Measurements from ENCODE around the gene NUP93.

NUP93 gene

DNA sequence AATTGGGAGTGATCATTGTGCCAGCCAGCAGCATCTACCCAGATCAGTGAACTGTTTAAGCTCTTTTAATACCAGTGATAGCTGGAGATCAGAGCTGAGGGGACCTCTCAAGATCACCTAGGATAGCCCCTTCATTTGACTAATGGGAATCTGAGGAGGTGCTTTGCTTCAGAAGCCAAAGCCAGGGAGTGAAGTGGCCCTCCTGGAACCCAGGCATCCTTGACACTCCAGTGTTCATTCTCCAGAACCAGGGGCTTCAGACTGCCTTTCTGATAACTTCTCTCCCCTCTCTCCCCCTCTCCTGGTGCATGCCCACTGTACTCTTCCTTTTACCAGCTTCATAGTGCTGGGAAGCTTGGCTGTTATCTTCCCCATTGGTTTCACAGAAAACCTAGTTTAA lies 87.1 kb downstream of the NUP93 start:
- DNase-seq (ENCODE audit: low read depth in 2 of 2), result no peak

DNA sequence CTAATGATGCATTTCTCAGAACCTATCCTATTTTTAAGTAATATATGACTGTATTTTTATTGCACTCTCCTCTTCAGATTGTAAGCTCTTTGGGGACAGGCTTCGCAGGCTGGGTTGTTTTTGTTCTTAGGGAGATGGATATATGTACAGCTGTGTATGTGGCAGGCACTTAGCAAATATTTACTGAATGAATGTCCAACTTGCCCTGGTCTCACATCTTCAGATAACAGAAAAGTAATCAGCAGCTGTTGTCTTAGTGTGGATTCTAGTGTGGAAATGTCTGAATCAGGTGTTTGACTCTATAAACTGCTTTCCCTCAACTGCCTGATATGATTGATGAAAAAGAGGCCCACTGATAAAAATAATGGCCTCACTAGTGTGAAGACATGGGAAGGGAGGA lies 88.0 kb downstream of the NUP93 start:
- DNase-seq (ENCODE audit: low read depth in 2 of 2), result no peak

DNA sequence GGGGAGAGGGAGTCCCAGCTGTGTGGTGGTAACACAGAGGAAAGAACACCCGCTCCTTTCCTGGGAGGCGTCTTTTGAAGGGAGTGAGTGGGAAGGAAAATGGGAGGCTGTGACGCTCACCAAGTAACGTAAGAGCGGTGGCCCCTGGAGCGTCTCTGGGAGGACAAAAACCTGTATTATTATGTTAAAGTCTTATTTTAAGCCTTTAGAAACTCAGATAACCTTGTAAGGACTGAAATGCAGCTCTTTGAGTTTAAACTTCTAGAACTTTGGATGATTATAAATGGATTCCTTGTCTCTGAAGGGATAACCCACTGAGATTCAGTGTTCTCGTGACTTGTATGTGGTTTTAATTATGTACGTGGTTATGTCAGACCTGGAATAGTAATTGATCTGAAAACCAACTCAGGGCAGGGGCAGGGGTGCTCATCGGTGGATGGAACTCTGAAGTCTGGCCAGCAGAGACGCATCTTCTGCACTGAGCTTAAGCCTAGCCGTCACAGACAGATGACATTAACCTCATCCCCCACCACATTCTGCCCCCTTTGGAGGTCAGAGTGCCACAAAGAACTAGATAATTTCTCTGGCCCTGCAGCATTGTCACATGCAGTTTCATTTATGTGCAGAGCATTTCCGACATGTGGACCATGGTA lies 93.3 kb downstream of the NUP93 start:
- DNase-seq (ENCODE audit: low read depth in 2 of 2), result no peak

DNA sequence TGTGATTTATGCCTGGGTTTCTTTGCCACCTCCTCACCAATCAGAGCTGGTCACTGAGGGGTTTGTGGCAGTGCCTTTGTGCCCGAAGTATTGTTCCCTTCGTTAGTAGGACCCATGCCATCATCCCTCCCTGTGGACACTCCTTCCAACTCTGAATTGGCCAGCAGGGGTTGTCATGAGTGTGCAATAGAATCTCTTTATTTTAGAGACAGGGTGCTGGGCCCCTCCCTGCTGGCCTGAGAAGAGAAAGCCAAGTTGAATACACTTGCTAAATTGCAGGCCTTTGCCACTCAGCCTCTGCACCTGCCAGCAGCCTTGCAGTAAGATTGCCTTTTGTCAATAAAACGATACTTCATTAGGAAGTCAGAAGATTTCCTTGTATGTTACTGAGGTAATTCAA lies 94.4 kb downstream of the NUP93 start:
- DNase-seq (ENCODE audit: low read depth in 2 of 2), result no peak

DNA sequence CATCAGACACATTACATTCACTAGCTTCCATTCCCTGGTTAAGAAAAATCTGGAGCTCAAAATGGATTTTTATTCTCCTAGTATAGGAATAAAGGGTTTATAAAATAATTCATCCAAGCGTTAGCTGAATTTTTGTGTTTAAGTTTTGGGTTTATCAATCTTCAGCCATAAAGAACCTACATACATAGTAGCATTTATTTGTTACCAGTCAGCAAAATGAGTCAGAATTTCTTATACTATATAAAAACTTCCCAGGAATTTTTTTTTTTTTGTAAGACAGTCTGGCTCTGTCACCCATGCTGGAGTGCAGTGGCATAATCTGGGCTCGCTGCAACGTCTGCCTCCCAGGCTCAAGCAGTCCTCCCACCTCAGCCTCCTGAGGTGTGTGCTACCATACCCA lies 94.9 kb downstream of the NUP93 start:
- no peak for DNase-seq (ENCODE audit: low read depth in 2 of 2)

DNA sequence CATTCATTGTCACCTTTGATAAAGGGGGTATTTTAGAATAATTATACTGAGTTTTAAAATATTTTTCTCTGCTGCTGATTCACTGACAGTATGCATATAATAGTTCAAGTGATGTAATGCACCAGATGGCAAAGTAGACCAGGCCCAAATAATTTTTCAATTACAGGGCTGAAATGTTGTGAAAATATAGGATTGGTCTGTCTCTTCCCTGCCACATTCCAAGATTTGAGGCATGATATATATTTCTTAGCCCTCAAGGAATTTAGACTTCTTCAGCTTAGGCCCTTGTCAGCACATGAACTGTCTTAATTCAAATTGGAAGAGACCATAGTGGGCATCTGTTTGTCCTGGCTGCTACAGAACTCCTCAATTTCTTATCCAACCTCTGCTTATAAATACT lies 95.9 kb downstream of the NUP93 start:
- DNase-seq (ENCODE audit: low read depth in 2 of 2), result no peak

DNA sequence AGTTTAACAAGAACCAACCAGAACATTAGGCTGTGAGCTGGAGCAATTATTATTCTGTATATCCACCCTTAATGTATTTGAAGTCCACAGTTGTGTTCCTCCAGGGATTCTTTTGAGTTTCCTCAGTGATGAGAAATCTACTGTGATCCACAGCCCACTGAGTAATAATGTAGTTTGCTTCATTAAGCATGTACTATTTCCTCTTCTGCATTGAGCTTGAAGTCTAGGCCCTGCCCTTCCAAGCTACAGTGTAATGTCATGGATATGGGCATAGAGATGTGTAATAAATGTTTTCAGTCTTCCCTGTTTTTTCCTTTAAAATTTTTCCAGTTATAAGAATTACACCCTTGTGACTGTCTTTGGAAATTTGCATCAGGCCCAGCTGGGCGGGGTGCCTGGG lies 98.7 kb downstream of the NUP93 start:
- no peak for DNase-seq (ENCODE audit: low read depth in 2 of 2)

DNA sequence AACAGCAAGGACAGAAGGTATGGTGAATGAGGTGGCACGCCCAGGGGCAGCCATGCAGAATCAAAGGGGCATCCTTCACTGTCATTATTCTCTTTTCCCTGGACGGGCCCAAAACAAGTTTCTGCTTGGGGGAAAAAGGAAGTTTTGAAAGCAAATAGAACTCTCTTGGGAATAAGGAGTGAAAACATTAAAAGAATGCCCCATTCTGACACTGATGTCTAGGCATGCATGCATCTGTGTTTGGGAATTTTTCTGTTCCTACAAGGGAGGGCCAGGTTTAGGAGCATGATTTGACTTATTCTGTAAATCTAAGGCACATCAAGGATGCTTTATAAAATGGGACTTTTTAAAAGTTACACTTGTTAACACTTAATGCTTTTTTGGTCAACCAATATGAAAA lies 100.7 kb downstream of the NUP93 start:
- DNase-seq (ENCODE audit: low read depth in 2 of 2), result no peak

DNA sequence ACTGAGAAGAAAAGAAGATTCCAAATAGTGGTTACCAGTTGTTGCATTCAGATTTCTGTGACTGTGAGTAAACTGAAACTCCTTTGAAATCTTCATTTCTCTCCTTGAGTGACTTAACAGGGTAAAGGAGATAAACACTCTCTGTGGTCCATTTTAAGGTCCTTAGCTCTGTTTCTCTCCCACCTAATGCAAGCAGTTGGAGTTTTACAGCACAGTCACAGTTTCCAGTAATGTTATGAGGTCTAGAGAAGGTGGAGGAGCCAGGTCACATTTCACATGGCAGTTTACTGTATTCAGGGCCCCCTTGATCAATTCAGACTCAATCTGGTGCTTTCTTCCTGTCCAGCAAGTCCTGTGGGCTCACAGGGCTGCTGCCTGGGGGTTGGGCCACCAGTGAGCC lies 102.8 kb downstream of the NUP93 start:
- DNase-seq (ENCODE audit: low read depth in 2 of 2), result no peak

DNA sequence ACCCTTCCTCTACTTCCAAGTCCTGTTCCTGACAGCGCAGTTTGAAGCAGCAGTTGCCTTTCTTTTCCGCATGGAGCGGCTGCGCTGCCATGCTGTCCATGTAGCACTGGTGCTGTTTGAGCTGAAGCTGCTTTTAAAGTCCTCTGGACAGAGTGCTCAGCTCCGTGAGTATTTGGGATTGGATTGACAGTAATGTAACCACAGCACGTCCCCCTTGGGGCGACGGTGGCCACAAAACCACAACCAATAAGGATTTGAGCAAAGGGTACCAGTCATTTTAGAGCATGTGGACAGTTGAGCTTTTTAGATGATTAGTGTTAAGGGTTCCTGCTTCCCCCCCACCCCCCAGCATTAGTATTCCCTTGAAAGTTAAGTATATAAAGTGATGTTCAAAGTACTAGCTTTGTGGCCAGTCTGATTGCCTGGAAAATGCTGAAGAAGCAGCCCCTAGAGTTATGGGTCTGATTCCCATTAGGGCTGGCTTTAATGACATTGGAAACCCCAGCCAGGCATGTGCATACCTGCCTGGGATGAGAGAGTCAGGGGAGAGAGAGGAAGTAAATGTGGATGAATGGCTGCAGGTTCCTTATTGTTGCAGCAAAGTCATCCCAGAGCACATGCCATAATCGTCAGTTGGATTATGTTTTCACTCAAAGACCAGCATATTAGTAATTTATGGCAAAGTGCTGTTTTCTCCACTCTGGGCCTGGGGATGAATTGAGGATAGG lies 103.5 kb downstream of the NUP93 start:
- no peak for DNase-seq (ENCODE audit: low read depth in 2 of 2)

DNA sequence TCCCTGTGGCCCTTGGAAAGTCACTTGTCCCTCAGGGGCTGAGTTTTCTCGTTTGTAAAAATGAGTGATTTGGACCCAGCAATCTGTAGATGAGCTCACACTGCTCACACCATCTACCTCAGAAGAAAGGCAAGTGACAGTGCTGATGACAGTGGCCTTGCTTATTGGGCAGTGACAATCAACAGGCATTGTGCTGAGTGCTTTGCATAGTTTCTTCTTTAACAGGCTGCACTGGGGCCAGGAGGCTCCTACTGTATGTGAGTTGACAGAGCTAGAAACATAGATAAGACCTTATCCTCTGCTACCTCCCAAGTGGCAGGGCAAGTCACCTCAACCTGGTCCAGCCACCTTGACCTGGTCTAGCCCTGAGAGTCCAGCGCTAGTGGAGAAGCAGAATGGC lies 105.4 kb downstream of the NUP93 start:
- no peak for DNase-seq (ENCODE audit: low read depth in 2 of 2)

DNA sequence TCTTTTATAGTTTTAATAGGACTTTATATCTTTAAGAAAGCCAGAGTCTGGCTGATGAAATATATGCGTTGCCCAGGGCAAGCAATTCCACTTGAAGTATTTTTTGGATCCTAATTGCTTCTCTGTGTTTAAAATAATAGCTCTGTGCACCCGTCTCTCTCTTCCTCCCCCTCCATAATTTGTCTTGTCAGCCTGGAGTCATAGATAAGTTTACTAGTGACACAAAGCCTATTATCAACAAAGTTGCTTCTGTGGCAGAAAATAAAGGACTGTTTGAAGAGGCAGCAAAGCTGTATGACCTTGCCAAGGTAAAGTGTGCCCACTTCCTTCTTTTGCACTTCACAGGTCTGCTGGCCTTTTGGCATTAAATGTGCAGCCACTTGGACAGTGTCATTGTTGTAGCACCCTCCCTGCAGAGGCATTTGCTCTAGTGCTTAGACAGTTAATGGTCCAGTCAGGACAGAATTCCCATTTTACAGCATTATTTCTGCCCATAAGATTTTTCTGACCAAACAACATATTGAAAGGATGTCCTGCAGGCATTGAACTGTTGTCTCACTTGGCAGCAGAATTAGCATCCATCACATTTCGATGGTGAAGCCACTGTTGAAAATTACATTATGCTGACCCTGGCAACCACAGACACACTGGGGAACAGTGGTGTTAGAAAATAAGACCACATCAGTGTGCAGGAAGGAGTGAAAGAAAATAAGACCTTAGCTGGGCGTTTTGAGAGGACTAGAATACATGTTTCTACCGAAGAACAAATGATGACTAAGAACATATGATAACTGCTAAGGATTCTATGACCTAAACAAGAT lies 106.7 kb downstream of the NUP93 start:
- DNase-seq (ENCODE audit: low read depth in 2 of 2), result no peak

DNA sequence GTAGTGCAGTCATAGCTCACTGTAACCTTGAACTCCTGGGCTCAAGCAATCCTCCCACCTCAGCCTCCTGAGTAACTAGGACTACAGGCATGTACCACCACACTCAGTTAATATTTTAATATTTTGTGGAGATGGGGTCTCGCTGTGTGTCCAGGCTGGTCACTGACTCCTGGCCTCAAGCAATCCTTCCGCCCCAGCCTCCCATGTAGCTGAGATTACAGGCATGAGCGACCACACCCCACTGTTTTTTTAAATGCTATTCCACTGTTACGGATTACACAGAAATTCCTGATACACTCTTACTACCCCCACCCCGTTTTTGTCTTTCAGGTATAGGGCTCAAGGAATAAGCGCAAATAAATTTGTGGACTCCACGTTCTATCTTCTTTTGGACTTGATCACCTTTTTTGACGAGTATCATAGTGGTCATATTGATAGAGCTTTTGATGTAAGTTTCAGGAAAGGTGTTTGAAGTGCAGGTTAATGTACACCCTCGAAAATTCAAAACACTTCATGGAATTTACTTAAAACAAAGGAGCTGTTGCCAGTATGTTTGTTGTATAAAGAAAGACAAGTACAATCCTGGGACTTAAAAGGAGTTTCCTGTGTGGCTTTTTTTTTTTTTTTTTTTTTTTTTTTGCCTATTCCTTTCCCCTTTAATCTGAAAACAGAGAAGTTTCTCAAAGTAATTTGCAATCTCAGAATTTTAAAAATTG lies 108.9 kb downstream of the NUP93 start:
- no peak for DNase-seq (ENCODE audit: low read depth in 2 of 2)

DNA sequence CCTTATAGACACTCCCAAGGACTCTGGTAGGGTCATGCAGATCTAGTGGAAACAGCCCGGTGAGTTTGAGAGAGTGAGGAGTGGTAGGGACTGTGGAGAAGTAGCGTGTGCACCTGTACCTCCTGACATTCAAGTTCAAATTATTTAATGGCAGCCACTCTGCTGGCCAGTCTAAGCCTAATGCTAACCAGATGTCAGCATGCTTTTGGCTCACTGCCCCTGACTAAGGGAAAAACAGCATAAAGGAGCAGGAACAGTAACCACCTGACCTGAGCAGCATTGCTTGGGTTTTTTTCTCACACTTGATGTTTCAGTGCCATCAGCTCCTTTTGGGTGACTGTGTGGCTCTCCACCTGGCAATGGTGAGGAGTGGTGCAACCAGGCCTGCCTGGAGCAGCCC lies 111.3 kb downstream of the NUP93 start:
- no peak for DNase-seq (ENCODE audit: low read depth in 2 of 2)

DNA sequence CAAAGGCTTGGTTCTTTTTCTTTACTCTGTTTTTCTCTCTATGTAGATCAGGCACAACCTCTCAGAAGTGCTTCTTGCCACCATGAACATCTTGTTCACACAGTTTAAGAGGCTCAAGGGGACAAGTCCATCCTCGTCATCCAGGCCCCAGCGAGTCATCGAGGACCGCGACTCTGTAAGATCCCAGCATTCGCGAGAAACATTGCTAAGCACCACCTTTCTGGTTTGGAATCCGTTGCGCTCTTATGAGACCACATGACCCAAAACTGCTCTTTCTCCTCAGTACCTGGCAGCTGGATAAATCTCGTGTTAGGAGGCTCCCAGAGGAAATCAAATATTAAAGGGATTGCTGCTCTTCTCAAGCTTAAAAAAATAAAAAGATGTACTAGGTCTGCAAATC lies 111.7 kb downstream of the NUP93 start:
- no peak for DNase-seq (ENCODE audit: low read depth in 2 of 2)

DNA sequence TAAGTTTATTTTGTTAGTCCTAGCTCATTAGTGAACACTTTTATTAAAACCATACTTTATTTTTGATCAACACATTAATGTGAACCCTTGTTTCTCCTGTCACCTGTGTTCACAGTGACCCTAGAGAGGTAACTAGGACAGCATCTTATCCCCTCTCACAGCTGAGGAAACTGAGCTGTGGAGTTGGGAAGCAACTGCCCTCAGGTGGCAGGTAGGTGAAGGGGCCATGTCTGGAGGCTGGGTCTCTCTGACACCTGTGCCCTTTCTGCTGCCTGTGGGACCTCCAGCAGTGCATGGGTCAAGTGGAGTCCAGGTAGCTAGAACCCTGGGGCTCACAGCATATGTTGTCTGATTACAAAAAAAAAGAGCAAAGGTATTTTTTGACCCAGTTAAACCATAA lies 112.2 kb downstream of the NUP93 start:
- no peak for DNase-seq (ENCODE audit: low read depth in 2 of 2)

DNA sequence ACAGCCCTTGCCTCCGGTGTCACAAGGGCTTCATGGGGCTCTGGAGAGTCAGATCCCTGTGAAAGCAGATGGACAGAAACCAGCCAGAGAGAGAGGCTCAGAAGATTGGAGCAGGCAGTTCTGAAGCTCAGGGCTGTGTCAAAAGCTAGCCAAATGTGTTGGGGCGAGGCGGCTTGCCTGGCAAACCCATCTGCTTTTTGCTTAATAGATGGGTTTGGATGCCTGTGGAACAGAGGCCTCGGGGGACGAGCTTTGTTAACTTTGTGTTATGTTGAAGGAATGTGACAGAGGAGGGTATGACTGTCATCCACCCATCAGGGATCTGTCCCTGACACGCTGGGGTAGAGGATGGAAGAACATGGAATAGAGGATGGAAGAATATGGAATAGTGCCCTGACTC lies 114.1 kb downstream of the NUP93 start:
- no peak for DNase-seq (ENCODE audit: low read depth in 2 of 2)

DNA sequence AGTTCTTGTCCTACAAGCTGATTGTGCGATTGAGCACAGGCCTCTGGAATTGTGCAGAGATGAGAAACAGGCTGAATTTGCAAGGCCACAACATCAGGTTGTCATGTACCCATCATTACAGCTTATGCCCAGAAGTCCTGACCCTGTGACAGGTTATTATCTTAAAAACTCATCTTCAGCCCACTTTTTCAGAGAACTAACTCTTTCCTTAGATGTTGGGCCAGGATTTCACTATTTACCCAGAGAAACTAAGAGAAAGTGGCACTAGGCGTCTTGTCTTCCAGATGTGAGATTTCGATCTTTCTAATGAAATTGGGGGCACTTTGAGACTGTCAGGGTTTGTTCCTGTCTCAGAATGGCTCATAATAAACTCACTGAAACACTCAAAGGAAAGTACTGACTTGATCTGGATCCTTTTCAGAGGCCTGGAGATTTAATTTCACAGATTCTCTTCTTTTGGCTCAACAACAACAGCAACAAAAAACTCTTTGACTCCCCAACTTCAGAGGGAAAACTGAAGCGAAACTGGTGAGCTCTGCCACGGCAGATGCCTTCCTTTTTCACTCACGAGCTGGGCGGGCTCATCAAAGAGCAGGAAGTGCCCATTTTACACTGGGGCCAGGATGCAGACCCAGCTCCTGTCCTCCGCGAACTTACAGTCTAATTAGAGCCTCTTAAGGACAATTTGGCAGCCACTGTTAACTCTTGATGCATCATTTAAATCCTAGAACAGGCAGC lies 117.4 kb downstream of the NUP93 start:
- DNase-seq (ENCODE audit: low read depth in 2 of 2), result no peak

DNA sequence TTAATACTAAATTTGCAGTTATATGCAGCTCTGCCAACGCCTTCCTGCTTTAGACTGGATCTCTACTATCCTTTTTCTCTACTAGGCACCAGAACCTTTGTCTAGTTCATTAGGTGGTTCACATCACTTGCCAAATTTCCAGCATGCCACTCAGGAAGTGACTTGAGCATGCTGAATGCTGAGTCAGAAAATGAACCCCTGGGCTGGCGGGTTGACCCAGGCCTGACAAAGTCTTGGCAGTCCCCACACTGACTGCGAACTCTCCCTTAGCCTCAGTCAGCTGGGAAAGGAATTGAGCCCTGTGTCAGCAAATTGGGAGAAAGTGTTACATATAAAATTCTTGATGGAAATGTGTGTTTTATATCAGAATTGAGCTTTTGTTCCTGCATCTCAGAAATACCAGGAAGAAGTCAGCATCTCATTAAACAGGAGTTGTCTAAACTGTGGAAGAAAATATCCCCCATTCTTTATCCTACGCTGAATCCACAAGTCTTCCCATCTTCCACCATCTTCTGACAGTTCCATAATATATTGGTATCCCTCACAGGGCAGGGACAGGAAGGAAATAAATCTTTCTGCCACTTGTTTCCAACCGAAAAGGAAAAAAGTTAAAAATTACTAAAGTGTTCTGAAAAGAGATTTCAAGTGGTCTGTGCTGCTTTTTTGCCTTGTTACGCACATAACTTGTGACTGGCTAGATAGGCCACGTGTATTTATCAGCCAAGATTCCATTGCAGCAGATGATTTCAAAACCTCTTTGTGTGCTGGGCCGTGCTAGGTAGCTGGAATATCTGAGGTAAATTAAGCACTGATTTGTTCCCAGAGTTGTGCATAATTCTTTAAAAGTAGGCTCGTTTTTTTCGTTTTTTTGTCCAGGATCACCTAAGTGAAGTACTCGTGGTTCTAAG lies 118.4 kb downstream of the NUP93 start:
- DNase-seq (ENCODE audit: low read depth in 2 of 2), result no peak

DNA sequence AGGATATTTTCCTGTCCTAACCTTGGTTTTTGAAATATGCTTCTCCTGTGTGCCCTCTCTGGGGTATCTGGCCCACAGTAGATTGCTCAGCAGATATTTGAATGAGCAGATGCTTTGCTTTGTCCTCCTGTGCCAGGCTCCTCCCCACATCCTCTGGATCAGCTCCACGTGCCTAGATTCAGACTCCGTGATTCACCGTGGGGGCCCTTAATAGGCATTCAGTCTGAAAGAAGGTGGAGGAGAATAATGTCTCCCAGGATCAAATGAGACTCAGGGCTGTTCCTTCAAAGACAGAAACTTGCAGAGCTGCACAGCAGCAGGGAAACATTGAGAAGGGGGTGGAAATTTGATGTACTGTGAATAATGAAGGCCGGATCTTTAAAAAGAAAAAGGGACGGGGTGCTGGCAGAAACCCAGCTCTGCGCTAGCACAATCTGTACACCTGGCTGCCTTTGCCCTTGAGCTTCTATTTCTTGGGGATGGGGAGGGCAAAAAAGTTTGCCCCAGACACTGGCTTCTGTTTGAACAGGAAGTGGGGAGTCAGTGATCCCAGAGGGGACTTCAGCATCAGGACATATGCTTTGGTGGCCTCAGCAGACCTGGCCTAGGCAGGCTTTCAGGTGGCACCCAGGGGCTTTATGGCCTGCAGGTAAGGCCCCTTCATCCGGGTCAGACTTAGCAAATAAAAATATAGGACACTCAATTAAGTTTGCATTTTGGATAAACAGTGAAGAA lies 119.2 kb downstream of the NUP93 start:
- no peak for DNase-seq (ENCODE audit: low read depth in 2 of 2)

Data from stimulated activated CD4-positive, alpha-beta T cell treated with anti-CD3 and anti-CD28 coated beads, Interleukin-12 subunit alpha, Interleukin-12 subunit beta, amount 100 ng/mL, for 24 hours (primary cell).